Fibroblast of lung (primary cell): ENCODE measurements around the gene SURF1. TPM values are rescaled to one million over a fixed set of nuclear protein-coding genes. Genes with fewer than 3 reads are reported as not detected.

Source experiments
- DNase-seq, 2 donors: peaks; one replicate each; pipeline versions ENCODE4 v3.0.0 to v3.0.0-alpha.2; 2010; ENCODE audit warnings: low read depth in 2 of 2
- H2AFZ ChIP-seq: 2 replicates; pipeline ENCODE4 v1.5.1; 2012; ENCODE audit warnings: low read length, control low read depth, inconsistent platforms
- H3K27ac ChIP-seq: 2 replicates; pipeline ENCODE4 v1.5.1; 2011; ENCODE audit warnings: low read length, control low read depth; ENCODE audit not compliant: insufficient read depth
- H3K27me3 ChIP-seq: 2 replicates; pipeline ENCODE4 v1.5.1; 2011; ENCODE audit warnings: mild to moderate bottlenecking, low read length; ENCODE audit not compliant: control insufficient read depth, insufficient read depth
- H3K36me3 ChIP-seq: 2 replicates; pipeline ENCODE4 v1.5.1; 2011; ENCODE audit warnings: low read length; ENCODE audit not compliant: control insufficient read depth, insufficient read depth
- H3K4me1 ChIP-seq: 2 replicates; pipeline ENCODE4 v1.5.1; 2011; ENCODE audit warnings: low read length; ENCODE audit not compliant: control insufficient read depth, insufficient read depth; ENCODE audit errors: extremely low read depth
- H3K4me2 ChIP-seq: 2 replicates; pipeline ENCODE4 v1.5.1; 2011; ENCODE audit warnings: low read length, control low read depth; ENCODE audit not compliant: insufficient read depth; ENCODE audit errors: extremely low read depth
- H3K4me3 ChIP-seq, 4 experiments: fragments of 200-600 bp in 1 of 4; sonication (generic) in 1 of 4; replicated peaks in 1 of 4; 2 replicates each; pipeline ENCODE4 v1.5.1; 2011 to 2016; ENCODE audit warnings: low read length in 4 of 4, low read depth in 3 of 4, mild to moderate bottlenecking in 3 of 4, control low read depth in 2 of 4, inconsistent platforms in 1 of 4, mixed read lengths in 1 of 4; ENCODE audit not compliant: insufficient read depth in 1 of 4; ENCODE audit errors: control extremely low read depth in 1 of 4
- H3K79me2 ChIP-seq: 2 replicates; pipeline ENCODE4 v1.5.1; 2012; ENCODE audit warnings: mild to moderate bottlenecking, low read length, inconsistent platforms; ENCODE audit not compliant: control insufficient read depth, insufficient read depth
- H3K9ac ChIP-seq: 2 replicates; pipeline ENCODE4 v1.5.1; 2011; ENCODE audit warnings: mild to moderate bottlenecking, low read length, control low read depth; ENCODE audit not compliant: insufficient read depth
- H3K9me3 ChIP-seq: 2 replicates; pipeline ENCODE4 v1.5.1; 2012; ENCODE audit warnings: low read depth, low read length; ENCODE audit not compliant: control insufficient read depth, insufficient read depth
- H4K20me1 ChIP-seq: 2 replicates; pipeline ENCODE4 v1.5.1; 2011; ENCODE audit warnings: low read length; ENCODE audit not compliant: control insufficient read depth, insufficient read depth; ENCODE audit errors: extremely low read depth
- CTCF ChIP-seq, 2 donors: IDR thresholded peaks in 1 of 2; conservative IDR thresholded peaks in 1 of 2; 1 replicate in 1 of 2; 2 replicates in 1 of 2; pipeline ENCODE4 v1.5.1; 2011 to 2012; ENCODE audit warnings: low read length in 2 of 2, control low read depth in 1 of 2, inconsistent platforms in 1 of 2, low read depth in 1 of 2, mild to moderate bottlenecking in 1 of 2
- EZH2 ChIP-seq: IDR thresholded peaks from 2 replicates; pipeline ENCODE4 v1.5.1; 2012; ENCODE audit warnings: low read length, control low read depth, mild to moderate bottlenecking; ENCODE audit errors: missing control alignments
- polyA plus RNA-seq, 2 donors: library from polyadenylated mRNA; depleted of rRNA in 1 of 2; stranded (reverse) in 1 of 2; unstranded in 1 of 2; fragments of >200 nt; gene quantifications; 2 replicates each; pipeline ENCODE4 v1.2.1, GENCODE V29; 2011 to 2012; ENCODE audit warnings: missing spikeins in 1 of 2
- total RNA-seq: library from RNA; depleted of rRNA; stranded (reverse); fragments of >200 nt; gene quantifications from 2 replicates; pipeline ENCODE4 v1.2.1, GENCODE V29; 2014

Gene SURF1
- total and polyA plus RNA-seq, 2 donors (not counting 1 experiment from before 2014, with no cell fraction given) = 27.9 to 31.7 TPM

DNA sequence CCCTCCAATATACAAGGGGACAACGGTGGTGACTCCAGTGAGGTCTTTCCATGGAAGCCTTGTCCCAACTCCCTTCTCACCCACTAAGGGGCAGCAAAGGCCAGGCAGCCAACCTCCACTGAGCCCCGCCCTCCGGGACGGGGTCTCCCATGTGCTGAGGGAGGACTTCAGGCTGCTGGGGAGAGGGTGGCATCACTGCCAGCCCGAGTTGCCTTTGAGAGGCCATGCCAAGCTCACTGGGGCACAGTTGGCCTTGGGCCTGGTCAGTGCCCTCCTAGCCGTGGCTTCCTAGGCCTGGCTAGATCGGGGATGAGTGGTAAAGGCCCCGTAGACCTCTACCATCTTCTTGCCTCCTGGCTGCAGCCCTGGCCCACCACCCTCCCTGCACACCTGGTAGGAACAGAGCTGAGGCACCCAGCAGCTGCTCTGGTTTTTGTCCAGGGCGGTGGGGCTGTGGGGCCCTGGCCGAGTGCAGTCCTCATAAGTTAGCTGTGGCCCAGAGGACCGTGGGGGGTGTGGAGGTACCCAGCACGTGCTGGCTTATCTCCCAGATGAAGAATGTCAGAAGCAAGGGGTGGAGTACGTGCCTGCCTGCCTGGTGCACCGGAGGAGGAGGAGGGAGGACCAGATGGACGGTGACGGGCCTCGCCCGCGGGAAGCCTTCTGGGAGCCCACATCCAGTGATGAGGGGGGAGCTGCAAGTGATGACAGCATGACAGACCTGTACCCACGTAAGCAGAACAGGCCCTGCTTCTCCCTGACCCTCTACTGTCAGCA is 3.3 kb upstream of the SURF1 start:
- Histone ChIP-seq H4K20me1 (no peaks in the 10 kb centered on the region), H3K4me2 (no peak overlapping the region), H3K4me3 (no peak overlapping the region), H3K9me3 (no peaks in the 10 kb centered on the region), H3K9ac (no peak overlapping the region), H3K36me3 (peaks cover 34% of the 10 kb centered on the region), H3K27ac (no peak overlapping the region), H2AFZ (no peak overlapping the region), H3K4me1 (peaks cover 6% of the 10 kb centered on the region), H3K27me3 (no peaks in the 10 kb centered on the region), H3K79me2 (peaks cover 22% of the 10 kb centered on the region)
- TF ChIP-seq EZH2 = no peak
- TF ChIP-seq CTCF (conservative IDR thresholded peaks at IDR 0.05 in 1 of 2, IDR thresholded peaks at IDR 0.05 in 1 of 2; ENCODE audit: low read depth in 1 of 2, low read length in 2 of 2) = peak; percentile 18 to 25
- no peak for DNase-seq

DNA sequence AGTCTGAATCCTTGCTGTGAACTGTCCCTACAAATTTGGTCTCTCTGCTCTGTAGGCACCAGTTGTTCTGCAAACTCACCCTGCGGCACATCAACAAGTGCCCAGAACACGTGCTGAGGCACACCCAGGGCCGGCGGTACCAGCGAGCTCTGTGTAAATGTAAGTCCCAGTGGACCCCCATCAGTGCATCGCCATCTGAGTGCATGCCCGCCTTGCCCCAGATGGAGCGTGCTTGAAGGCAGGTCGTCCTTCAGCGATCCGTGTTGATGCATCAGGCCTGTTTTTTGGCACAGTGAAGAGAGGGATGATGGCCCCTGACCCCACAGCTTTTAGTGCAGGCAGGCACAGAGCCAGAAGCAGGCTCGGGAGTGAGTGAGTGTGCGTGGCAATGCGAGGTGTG is 1.4 kb upstream of the SURF1 start:
- H3K79me2 ChIP-seq = peaks cover 12% of the 10 kb centered on the region
- H3K36me3 ChIP-seq = peaks cover 25% of the 10 kb centered on the region
- H3K9me3 ChIP-seq = no peaks in the 10 kb centered on the region
- peaks cover 4% of the 10 kb centered on the region for H3K4me1 ChIP-seq
- peak overlapping the region in 2 of 4 experiments; percentile 60 to 70 for H3K4me3 ChIP-seq
- H3K27ac ChIP-seq = no peak overlapping the region
- no peak for DNase-seq
- TF ChIP-seq EZH2 (no peak), CTCF (conservative IDR thresholded peaks at IDR 0.05 in 1 of 2, IDR thresholded peaks at IDR 0.05 in 1 of 2; ENCODE audit: low read depth in 1 of 2, low read length in 2 of 2) (no peak)
- H3K9ac ChIP-seq = no peak overlapping the region
- no peaks in the 10 kb centered on the region for H3K27me3 ChIP-seq
- no peaks in the 10 kb centered on the region for H4K20me1 ChIP-seq
- H3K4me2 ChIP-seq = peak overlapping the region; percentile 88
- H2AFZ ChIP-seq = no peak overlapping the region

GRCh38 chr9:133355881-133356357 is 368 bp downstream of the SURF1 start:
- H3K4me3 ChIP-seq = peak overlapping the region; percentile 70 to 81 (median 76)
- no peak overlapping the region for H2AFZ ChIP-seq
- H3K9ac ChIP-seq = peak overlapping the region; percentile 64
- DNase-seq = no peak
- H3K79me2 ChIP-seq = peaks cover 6% of the 10 kb centered on the region
- peaks cover 4% of the 10 kb centered on the region for H3K4me1 ChIP-seq
- H3K36me3 ChIP-seq = peaks cover 22% of the 10 kb centered on the region
- H3K9me3 ChIP-seq = no peaks in the 10 kb centered on the region
- H4K20me1 ChIP-seq = no peaks in the 10 kb centered on the region
- no peak for TF ChIP-seq CTCF (conservative IDR thresholded peaks at IDR 0.05 in 1 of 2, IDR thresholded peaks at IDR 0.05 in 1 of 2; ENCODE audit: low read depth in 1 of 2, low read length in 2 of 2)
- TF ChIP-seq EZH2 = no peak
- no peaks in the 10 kb centered on the region for H3K27me3 ChIP-seq
- H3K4me2 ChIP-seq = peak overlapping the region; percentile 77
- peak overlapping the region; percentile 54 for H3K27ac ChIP-seq
